Germinal center (tissue), 1 donor: ENCODE results near the gene NTRK3.
"Not testable (repeated sequence)": the region's sequence is repeated elsewhere in the genome, so short reads cannot be mapped to it uniquely, and the experiment has no call there.

ENCODE experiments used
- DNase-seq: peaks from one replicate; pipeline ENCODE4 v3.0.0; 2012; ENCODE audit warnings: mixed read lengths, low spot score

Gene NTRK3

DNA sequence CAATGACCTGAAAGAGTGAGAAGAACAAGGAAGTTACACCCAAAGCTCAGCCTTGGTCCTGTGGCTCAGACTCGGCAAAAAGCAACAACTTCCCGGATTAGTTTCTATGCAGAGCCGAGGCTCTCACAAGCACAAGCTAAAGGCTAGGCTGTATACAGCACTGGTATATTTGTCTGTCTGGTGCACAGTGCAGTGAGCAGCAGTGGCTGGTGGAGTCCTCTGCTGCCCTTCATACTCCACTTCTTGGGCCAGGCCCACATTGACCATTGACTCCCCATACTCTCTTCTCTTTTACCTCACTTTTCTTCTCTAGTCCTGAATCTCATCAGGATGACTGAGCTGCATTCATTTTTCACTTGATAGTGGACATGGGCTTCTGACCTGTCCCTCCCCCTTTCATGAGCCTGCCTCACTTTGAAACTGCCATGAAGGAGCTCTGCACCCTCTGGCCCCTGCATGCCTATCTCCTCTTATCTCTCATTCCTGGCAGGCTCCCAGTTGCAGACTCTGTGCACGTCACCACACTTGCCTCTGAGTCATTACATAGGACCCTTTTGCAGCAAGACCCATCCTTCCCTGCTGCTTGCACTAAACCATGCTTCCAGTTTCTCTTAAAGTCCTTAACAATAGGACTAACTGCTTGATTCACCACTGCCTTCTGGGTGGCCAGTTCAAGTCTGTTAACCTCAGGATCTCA, 379.3 kb downstream of the NTRK3 start:
- no peak for DNase-seq

DNA sequence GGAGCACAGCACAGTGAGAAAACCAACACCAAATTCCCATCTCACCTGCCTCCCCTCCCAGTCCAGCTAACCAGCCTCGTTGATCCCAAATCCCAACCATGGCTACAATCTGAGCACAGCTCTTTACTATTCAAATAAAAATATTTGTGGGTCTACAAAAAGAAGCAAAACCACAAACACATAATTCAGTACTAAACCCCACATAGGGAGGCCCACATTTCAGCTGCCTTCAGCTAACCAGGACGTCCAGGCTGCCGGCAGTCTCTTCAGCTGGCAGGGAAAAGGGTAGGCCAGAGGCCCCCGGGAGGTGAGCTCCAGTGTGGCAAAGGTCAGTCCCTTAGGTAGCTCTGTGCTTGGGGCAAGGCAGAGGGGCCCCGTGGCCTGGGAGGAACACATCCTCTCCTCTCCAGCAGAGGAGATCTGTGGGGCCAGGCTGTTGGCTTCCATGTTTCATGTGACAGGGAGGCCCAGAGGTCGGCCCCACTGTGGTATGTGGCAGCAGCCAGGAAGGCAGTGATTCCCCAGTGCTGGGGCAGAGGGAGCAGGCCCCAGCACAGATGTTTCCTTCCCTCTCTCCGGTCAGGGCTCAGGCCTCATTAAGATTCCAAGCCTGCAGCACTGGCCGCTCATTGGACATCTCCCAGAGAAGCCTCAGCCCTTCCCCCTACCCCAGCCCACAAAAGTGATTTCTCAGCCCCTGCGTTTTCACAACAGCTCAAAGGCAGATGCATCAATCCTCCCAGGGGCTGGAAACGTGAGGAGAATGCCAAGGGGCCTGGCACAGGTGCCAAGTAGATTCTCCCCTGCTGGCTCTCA, 381.4 kb downstream of the NTRK3 start:
- DNase-seq: no peak

DNA sequence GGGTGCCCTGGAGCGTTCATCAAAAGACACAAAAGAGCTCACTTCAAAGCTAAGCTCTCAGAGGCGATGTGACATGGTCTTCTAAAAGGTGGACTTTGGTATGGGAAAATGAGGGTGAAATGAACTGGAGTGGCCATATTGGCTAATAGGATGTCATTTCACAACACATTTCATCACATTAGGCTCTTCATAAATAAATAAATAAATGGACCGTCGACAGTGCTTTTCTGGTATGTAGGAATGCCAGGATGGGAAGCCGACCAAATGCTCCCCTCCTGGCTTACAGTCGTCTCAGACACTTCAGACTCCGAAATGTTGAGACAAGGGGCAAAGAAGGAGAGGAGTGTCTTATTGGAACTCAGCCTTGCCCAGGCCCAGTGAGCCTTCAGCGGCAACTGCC, 383.0 kb downstream of the NTRK3 start:
- no peak for DNase-seq

DNA sequence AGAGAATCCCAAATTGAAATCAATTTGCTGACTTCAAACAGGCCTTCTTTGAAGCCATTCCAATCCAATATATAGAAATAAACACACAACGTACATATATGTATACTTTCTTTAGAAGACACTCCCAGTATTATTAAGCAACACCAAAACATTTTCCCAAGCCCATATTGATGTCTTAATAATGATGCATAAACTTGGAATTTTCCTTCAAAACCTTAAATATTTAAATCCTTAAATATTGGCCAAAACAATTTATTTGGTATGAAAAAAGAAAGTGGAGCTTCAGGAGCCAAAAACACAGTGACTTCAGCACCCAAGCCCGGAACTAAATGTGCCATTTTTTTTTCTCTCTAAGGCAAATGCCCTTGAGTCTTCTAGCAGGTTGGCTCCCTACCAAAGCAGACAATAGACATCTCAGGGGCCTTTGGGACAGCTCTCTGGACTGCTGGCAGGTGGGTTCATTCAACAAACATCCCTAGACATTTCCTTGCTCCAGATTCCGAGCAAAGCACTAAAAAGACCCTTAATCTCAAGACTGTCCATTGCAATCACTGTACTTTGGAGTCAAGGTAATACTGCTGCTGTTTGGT, 384.7 kb downstream of the NTRK3 start:
- no peak for DNase-seq

DNA sequence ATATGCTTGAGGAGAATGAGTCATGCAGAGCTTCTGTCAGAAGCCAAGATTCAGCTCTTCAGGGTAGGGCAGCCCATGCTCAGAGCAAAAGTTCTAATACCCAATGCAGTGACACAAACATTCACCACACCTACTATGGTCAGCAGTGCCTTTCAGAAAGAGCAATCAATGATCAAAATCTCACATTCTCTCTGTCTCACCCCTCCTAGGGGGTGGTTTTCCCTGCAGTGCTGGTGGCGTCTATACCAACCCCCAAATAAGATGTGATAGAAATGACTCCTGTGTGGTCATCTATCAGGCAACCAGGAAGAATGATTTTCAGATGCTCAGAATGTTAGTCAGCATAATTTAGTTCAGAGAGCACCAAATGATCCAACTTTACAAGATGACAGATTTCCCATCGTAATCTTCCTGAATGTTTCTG, 385.3 kb downstream of the NTRK3 start:
- DNase-seq: no peak

DNA sequence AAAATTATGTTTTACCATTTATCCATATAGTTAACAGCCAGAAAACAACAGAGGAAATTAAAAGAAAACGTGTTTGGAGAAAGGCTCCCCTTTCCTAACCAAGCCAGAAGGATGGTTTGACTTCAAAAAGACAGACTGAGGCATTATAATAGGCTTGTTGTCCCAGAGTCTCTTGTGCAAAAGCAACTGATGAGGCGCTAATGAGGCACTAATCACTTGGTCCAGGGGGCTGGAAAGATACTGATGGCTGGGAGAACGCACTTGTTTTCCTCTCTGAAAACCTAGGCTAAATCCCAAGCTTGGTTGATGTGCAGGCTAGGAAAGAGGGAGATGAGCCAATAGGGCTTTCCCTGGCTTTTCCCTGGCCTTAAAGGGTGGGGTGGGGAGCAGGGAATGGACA, 389.6 kb downstream of the NTRK3 start:
- no peak for DNase-seq

DNA sequence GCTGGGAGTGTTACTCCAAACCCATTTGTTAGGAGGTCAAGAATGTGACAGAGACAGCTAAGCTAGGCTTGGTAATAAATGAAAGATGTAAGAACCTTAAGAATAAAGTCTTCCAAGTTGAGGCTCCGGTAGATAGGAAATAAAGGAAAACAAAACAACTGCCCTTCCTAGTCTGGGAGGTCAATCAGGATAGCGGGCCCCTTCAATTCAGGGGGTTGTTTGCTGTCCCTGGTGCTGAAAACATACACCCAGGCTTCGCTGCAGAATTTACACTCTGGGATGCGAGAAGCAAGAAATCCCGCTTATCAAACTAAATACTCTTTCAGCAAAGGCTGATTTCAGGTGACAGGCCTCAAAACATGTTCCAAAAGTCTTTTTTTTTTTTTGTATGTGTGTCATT, 393.4 kb downstream of the NTRK3 start:
- no peak for DNase-seq

DNA sequence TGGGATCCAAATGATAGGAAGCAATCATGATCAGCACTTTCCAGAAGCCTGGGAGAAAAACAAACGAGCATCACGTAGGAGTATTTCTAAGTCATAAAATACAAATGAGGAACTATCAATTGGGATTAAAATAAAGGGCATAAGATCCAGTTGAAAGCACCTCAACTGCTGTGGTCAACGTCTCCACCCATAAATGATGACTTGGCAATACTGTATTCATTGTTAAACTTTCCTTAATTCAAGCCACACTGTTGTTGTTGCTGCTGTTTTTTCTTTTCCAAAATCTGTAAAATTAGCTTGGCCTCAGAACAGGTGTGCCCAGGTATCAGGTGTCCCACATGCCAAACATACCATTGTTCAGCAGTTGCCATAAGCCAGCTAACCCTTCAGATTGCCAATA, 395.8 kb downstream of the NTRK3 start:
- DNase-seq: no peak

DNA sequence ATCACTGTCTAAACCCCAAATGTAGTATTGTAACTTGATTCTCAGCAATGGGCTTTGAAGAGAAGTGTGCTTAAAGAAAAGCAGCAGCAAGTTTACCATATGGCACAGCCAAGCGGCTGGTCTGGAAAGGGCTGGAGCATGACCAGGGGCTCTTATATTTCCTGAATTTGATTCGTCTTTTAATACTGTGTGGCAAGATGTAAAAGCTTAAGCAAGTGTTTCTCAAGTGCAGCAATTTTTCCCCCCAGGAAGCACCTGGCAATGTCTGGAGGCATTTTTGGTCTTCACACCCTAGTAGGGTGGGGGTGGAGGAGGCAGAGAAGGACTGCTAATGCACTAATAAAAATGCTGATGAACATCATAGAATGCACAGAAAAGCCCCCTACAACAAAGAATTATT, 397.9 kb downstream of the NTRK3 start:
- DNase-seq: no peak

DNA sequence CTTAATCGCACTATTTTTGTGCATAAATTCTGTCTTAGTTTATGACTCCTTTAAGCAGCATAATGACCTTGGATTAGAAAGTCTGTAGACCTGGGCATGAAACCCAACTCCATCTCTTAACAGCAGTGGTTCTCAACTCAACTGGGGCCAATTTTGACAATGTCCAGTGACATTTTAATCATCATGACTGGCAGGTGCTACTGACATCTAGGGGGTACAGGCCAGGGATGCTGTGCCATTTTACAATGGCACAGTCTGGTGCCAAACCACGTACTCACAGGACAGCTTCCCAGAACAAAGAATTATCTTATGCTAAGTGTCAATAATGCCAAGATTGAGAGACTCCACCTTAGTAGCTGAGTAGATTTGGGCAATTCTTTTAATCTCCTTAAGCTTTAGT, 405.0 kb downstream of the NTRK3 start:
- no peak for DNase-seq

DNA sequence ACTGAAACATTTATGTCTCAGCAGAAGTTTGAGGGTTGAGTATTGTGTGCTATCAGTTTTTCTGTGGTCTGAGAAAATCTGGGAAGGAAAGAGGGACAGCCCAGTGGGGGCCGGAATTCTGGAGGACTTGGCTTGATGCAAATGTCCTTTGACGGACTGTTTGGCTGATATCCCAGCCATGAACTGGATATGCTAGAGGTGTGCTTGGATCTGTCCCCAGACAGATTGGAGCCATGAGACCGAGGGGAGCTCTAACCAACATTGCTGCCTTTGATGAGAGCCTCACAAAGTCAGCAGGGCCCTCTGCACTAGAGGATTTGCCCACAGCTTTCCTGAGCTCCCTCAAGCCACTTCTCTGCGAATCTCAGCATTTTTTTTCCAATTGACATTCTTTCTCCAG, 405.6 kb downstream of the NTRK3 start:
- no peak for DNase-seq

DNA sequence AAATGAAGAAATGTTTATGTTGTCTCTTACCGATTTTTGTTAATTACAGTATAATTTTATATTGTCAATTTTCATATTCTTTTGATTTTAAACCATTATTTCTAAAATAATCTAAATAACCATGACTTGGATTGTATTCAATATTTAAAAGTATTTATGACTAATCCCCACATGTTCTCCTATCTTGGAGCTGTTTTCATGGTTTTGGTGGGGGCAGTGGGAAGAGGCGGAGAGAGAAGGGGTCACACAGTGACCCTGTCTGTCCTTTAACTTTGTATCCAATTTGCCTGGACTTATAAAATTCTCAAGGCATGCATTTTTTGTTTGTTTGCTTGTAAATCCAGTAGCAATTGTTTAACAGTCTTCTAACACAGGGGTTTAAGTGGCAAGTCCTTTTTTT, 407.4 kb downstream of the NTRK3 start:
- no peak for DNase-seq

DNA sequence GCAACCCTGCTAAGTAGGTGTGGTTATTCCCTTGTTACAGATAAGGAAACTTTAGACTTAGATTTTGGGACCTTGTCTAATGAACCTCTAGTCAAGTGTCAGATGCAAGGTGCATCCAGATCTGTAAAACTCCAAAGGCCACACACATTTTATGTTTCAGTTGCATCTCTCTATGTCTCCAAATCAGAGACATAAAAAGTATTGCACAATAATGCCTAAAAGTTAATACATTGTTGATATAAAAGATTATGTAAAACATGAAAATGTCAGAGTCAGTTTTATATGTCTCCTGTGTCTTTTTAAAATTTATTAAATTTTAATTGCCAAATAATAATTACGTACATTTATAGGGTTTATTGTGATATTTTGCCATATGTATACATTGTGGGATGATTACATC, 408.5 kb downstream of the NTRK3 start:
- no peak for DNase-seq

DNA sequence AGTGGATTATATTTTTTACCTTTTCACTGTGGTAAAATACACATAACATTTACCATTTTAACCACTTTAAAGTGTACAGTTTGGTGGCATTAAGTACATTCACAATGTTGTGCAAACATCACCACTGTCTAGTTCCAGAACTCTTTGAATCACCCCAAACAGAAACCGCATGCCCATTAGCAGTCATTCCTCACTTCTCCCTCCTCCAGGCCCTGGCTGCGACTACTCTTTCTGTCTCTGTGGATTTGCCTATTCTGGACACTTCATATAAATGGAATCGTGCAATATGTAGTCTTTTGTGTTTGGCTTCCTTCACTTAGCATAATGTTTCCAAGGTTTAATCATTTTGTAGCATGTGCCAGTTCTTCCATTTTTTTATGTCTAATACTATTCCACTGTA, 409.8 kb downstream of the NTRK3 start:
- no peak for DNase-seq

DNA sequence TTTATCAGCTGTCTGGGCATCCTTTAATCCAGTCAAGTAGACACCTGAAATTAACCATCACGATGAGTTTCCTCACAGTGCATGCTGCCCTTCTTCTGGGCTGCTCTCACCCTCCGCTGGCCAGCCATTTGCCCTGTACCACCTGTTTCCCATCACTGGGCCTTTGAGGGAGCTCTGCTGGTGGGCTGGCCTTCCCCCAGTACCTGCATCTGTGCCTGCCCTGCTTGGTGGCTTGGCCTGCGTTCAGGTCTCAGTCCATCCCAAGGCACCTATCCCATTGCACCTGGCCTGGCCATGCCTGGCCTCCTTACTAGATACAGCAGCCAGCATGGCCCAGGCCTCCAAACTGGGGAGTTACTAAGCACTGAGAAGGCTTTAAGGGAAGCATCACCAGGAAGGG, 413.2 kb downstream of the NTRK3 start:
- no peak for DNase-seq

DNA sequence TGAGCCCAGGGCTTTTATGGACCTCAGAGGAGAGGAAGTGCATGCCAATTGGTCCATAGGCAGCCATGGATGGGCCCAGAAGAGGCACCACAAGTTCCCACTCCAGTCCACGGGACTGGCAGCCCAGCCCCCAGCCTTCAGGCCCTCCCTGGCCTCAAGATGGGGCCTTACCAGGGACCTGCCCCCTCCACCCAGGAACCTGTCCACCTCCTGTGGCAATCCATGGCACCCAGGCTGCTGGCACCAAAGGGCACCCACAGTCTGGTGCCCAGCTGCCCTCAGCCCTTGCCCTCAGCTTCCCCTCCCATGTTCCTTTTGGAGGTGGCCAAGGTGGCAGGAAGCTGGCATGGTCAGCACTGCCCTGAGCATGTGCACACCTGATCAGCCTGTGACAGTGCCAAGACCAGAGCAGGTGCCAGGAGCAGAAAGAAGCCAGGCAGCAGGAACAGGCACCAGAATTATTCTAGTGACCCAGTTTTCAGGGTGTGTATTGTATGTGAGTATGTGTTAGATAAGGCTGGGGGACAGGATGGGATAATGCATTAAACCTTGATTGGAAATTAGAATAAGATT, 415.0 kb downstream of the NTRK3 start:
- no peak for DNase-seq

DNA sequence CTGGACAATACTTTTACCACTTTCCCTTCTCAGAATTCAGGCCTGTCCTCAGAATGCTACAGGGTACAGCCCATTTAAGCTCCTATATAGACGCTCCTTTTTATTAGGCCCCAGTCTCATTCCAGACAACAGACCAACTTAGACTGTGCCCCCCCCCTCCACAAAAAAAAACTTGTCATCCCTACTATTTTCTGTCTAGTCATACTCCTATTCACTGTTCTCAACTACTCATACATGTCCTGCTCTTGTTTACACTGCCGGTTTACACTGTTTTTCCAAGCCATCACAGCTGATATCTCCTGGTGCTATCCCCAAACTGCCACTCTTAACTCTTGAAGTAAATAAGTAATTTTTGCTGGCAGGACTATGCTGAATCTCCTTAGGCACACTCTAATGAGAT, 420.7 kb downstream of the NTRK3 start:
- not testable (repeated sequence) for DNase-seq

DNA sequence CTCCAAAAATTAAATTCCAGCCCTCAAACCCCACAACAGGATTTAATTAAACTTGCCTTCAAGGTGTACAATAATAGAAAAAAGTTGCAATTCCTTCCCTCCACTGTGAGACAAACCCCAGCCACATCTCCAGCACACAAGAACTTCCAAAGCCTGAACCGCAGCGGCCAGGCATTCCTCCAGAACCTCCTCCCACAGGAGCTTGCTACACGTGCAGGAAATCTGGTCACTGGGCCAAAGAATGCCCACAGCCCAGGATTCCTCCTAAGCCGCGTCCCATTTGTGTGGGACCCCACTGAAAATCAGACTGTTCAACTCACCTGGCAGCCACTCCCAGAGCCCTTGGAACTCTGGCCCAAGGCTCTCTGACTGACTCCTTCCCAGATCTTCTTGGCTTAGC, 423.2 kb downstream of the NTRK3 start:
- not testable (repeated sequence) for DNase-seq

DNA sequence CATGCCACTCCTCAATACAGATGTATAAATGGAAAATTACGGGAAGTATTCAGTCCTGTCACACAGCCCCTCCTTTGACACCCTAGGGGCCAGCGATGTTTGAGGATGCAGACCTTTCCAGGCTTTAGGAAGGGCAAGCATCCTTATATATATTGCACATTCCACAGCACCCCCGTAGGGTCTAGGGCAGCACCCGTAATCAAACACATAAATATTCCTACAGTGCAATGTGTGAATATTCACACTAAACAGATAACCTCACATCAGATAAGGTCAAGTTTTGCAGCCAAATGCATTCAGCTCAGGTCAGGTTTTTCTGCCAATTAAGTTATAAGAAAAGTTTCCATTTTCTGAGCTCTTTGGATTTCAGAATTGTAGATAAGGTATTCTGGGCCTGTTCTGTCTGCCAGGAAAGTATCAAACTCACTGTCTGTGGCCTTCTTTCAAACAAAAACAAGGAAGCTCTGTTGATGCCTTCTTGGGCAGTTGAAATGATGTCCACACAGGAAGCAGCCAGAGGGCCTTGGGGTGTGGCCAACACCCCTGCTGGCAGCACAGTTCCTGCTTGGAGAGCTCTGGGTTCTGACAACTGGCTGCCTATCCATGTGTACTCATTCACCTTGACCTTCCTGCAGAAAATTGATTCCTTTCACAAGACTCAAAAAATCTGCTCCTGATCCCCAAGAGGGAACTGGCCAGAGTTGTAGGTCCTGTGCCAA, 427.0 kb downstream of the NTRK3 start:
- DNase-seq: no peak

DNA sequence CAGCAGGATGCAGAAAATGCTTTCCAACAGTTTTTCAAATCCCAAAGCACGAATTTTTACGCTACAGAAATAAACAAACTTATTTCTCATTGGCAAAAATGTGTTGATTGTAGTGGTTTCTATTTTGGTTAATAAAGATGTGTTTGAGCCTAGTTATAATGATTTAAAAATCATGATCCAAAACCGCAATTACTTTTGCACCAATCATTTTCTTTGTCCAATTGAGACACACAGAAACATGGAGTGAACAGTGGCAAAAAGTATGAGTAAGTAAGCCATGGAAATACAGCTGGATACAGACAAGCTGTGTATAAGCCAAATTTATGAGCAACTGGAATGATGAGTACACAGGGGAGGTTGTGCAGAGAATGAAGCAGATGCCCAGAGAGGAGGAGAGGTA, 427.9 kb downstream of the NTRK3 start:
- no peak for DNase-seq

DNA sequence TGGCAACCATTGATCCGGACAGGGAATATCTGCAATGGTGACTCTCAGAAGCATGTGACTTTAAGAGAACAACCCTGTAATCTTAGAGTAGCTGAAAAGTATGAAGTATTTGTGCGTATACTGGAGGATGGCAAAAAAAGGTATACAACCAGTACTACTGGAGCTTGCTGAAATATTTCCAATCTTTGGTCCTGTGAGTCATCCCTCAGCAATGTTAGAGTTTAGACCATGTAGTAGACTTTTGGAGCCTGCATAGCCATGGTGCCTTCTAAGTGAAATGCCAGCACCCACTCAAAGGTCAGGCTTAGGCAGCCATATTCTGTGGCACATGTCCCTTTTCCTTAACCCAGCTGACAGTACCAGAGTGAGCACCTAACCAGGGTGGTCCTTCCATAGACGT, 429.4 kb downstream of the NTRK3 start:
- DNase-seq: no peak

DNA sequence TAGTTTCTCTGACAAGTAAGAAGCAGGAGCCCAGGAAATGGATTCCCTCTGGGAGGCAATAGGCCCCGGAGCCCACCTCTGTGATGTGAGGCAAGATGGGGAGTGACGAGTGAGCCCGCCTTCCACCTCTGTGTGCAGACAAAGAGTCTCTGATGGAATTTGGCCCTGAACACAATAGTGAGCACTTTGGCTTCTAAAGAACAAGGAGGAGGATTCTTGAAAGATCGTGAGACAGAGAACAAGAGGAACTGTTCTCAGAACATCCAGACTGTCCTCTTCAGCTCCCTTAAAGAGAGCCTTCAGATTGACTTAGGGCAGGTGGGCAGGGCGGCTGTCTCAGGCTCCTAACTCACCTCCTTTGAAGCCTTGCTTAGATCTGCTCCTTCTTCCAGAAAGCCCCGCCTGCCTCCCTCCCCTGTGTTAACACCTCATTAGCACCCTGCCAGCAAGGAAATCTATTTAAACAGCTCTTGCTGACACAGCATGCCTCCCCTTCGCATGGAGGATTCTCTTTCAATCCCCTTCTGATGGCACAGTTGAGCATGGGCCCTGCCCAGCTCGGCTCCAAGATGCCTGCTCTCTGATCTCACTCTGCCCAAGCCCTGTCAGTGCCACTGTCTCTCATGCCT, 430.3 kb downstream of the NTRK3 start:
- no peak for DNase-seq
